T-helper 1 cell treated with Interleukin-12 subunit alpha and Interleukin-12 subunit beta and Interleukin-4 antibody, amounts not matched to agents 30 μg/mL and 1 μg/mL, for 36 hours (primary cell): ENCODE measurements around the gene LAX1.
"Not testable (repeated sequence)": the region's sequence is repeated elsewhere in the genome, so short reads cannot be mapped to it uniquely, and the experiment has no call there.

ENCODE experiments used
- H3K27ac Mint-ChIP-seq: one replicate; pipeline ENCODE4 v1.8.0; 2021; ENCODE audit warnings: mild to moderate bottlenecking, mixed read lengths
- H3K27me3 Mint-ChIP-seq: one replicate; pipeline ENCODE4 v1.8.0; 2021; ENCODE audit warnings: low read depth, mixed read lengths
- H3K36me3 Mint-ChIP-seq: one replicate; pipeline ENCODE4 v1.8.0; 2021; ENCODE audit warnings: low read depth, mixed read lengths
- H3K4me1 Mint-ChIP-seq: one replicate; pipeline ENCODE4 v1.8.0; 2021; ENCODE audit warnings: low read depth, mixed read lengths
- H3K4me3 Mint-ChIP-seq: one replicate; pipeline ENCODE4 v1.8.0; 2021; ENCODE audit warnings: mild to moderate bottlenecking, moderate library complexity, mixed read lengths
- H3K9me3 Mint-ChIP-seq: one replicate; pipeline ENCODE4 v1.8.0; 2021; ENCODE audit warnings: mixed read lengths

LAX1 gene

DNA sequence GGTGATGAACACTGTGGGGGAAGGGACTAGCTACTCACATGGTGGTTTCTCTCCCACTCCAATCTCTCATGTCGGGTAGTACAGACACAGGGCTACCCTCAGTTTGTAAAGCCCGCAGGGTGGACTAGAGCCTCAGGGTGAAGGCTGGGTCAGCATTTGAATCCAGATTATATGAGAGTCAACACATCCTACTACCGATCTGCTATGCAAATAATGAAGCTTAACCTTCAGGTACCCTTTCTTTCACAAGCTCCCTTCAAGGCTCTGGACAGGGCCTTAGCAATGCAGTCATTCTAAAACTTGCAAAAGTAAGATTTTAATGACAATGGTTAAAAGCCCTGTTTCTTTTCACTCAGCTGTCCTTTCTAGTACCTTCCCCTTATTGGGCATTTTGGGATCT, 25.0 kb downstream of the LAX1 start:
- no peaks in the 10 kb centered on the region for H3K36me3 Mint-ChIP-seq
- H3K4me1 Mint-ChIP-seq = peaks cover 4% of the 10 kb centered on the region
- H3K9me3 Mint-ChIP-seq = no peaks in the 10 kb centered on the region
- H3K27me3 Mint-ChIP-seq = peaks cover 6% of the 10 kb centered on the region
- H3K4me3 Mint-ChIP-seq = no peak overlapping the region
- H3K27ac Mint-ChIP-seq = no peak overlapping the region

- Mint-ChIP-seq H3K36me3 (peaks cover 6% of the 10 kb centered on the region), H3K9me3 (no peaks in the 10 kb centered on the region), H3K4me1 (peaks cover 9% of the 10 kb centered on the region), H3K27ac (no peak overlapping the region), H3K27me3 (no peaks in the 10 kb centered on the region), H3K4me3 (no peak overlapping the region)
Measured at GRCh38 chr1:203791498-203791897, 26.5 kb downstream of the LAX1 start.

DNA sequence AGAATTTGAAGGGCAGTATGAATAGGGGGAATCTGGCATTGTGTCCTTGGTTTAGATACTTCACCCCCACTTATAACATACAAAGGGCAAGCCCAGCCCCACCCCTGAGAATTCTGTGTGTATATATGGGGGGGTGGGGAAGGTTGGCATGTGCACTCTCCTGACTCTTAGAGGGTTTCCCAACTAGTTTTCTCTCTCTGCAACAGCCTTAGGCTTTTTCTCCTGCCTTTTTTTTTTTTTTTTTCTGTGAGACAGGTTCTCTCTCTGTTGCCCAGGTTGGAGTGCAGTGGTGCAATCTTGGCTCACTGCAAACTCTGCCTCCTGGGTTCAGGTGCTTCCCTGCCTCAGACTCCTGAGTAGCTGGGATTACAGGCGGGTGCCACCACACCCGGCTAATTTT, 27.5 kb downstream of the LAX1 start:
- Mint-ChIP-seq H3K9me3 (no peaks in the 10 kb centered on the region), H3K36me3 (peaks cover 13% of the 10 kb centered on the region), H3K27me3 (no peaks in the 10 kb centered on the region), H3K4me3 (no peak overlapping the region), H3K4me1 (peaks cover 17% of the 10 kb centered on the region), H3K27ac (no peak overlapping the region)

GRCh38 chr1:203793561-203793960, 28.6 kb downstream of the LAX1 start:
- H3K4me1 Mint-ChIP-seq = peaks cover 27% of the 10 kb centered on the region
- not testable (repeated sequence) for H3K27ac Mint-ChIP-seq, H3K27me3 Mint-ChIP-seq, H3K4me3 Mint-ChIP-seq, H3K9me3 Mint-ChIP-seq
- H3K36me3 Mint-ChIP-seq = peaks cover 24% of the 10 kb centered on the region

- peak overlapping the region; percentile 94 for H3K27ac Mint-ChIP-seq
- peaks cover 37% of the 10 kb centered on the region for H3K4me1 Mint-ChIP-seq
- peaks cover 36% of the 10 kb centered on the region for H3K36me3 Mint-ChIP-seq
- peak overlapping the region; percentile 95 for H3K4me3 Mint-ChIP-seq
- no peaks in the 10 kb centered on the region for H3K27me3 Mint-ChIP-seq
- no peaks in the 10 kb centered on the region for H3K9me3 Mint-ChIP-seq
Measured at GRCh38 chr1:203794764-203795440, 29.9 kb downstream of the LAX1 start.

GRCh38 chr1:203795441-203796235, 30.7 kb downstream of the LAX1 start, which contains the start of the genes ZBED6 and ZC3H11A:
ZBED6 (plus strand) TSS chr1:203795623; CDS start chr1:203797523, 1,900 bp downstream.
ZC3H11A (plus strand) TSS chr1:203795623; CDS start chr1:203817071, 21,448 bp downstream.
- Mint-ChIP-seq H3K36me3 (peaks cover 40% of the 10 kb centered on the region), H3K27me3 (no peaks in the 10 kb centered on the region), H3K9me3 (no peaks in the 10 kb centered on the region), H3K4me1 (peaks cover 40% of the 10 kb centered on the region), H3K27ac (peak within 1 kb of the TSS; percentile 94), H3K4me3 (peak within 1 kb of the TSS; percentile 95)

- H3K27ac Mint-ChIP-seq = peak overlapping the region; percentile 94
- H3K36me3 Mint-ChIP-seq = peaks cover 42% of the 10 kb centered on the region
- H3K4me3 Mint-ChIP-seq = peak overlapping the region; percentile 95
- H3K27me3 Mint-ChIP-seq = no peaks in the 10 kb centered on the region
- H3K4me1 Mint-ChIP-seq = peaks cover 40% of the 10 kb centered on the region
- no peaks in the 10 kb centered on the region for H3K9me3 Mint-ChIP-seq
Measured at GRCh38 chr1:203796236-203796605, 31.2 kb downstream of the LAX1 start.

- Mint-ChIP-seq H3K4me1 (peaks cover 43% of the 10 kb centered on the region), H3K4me3 (peak overlapping the region; percentile 95), H3K27me3 (no peaks in the 10 kb centered on the region), H3K27ac (no peak overlapping the region), H3K36me3 (peaks cover 44% of the 10 kb centered on the region), H3K9me3 (no peaks in the 10 kb centered on the region)
Measured at GRCh38 chr1:203797216-203797615, 32.2 kb downstream of the LAX1 start.

GRCh38 chr1:203797948-203798655, 33.1 kb downstream of the LAX1 start:
- no peak overlapping the region for H3K4me3 Mint-ChIP-seq
- H3K4me1 Mint-ChIP-seq = peaks cover 45% of the 10 kb centered on the region
- no peak overlapping the region for H3K27ac Mint-ChIP-seq
- peaks cover 49% of the 10 kb centered on the region for H3K36me3 Mint-ChIP-seq
- H3K27me3 Mint-ChIP-seq = no peaks in the 10 kb centered on the region
- no peaks in the 10 kb centered on the region for H3K9me3 Mint-ChIP-seq

DNA sequence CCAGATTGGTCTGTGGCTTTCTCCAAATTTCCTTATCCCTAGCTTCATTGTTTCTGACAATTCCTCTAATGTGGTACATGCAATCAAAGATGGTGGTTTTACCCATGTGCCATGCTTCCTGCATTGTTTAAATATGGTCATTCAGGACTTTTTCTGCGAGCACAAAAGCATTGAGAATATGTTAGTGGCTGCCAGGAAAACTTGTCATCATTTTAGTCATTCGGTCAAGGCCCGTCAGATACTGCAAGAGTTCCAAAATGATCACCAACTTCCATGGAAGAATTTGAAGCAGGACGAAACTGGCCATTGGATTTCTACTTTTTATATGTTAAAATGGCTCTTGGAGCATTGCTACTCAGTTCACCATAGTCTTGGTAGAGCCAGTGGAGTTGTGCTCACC, 34.2 kb downstream of the LAX1 start:
- Mint-ChIP-seq H3K4me1 (peaks cover 47% of the 10 kb centered on the region), H3K36me3 (peaks cover 53% of the 10 kb centered on the region), H3K27me3 (no peaks in the 10 kb centered on the region), H3K27ac (no peak overlapping the region), H3K9me3 (no peaks in the 10 kb centered on the region), H3K4me3 (no peak overlapping the region)

GRCh38 chr1:203799971-203800370, 35.0 kb downstream of the LAX1 start:
- Mint-ChIP-seq H3K36me3 (peaks cover 53% of the 10 kb centered on the region), H3K4me1 (peaks cover 47% of the 10 kb centered on the region), H3K27ac (no peak overlapping the region), H3K27me3 (no peaks in the 10 kb centered on the region), H3K9me3 (no peaks in the 10 kb centered on the region), H3K4me3 (no peak overlapping the region)

GRCh38 chr1:203805689-203806088, 40.7 kb downstream of the LAX1 start:
- peaks cover 32% of the 10 kb centered on the region for H3K36me3 Mint-ChIP-seq
- peaks cover 13% of the 10 kb centered on the region for H3K4me1 Mint-ChIP-seq
- H3K27ac Mint-ChIP-seq = no peak overlapping the region

GRCh38 chr1:203807196-203807595, 42.2 kb downstream of the LAX1 start:
- Mint-ChIP-seq H3K27ac (no peak overlapping the region), H3K36me3 (peaks cover 30% of the 10 kb centered on the region), H3K9me3 (no peaks in the 10 kb centered on the region), H3K4me3 (no peak overlapping the region), H3K4me1 (peaks cover 12% of the 10 kb centered on the region), H3K27me3 (no peaks in the 10 kb centered on the region)

More at GRCh38 chr1:203805689-203806088, 40.7 kb downstream of the LAX1 start:
- no peaks in the 10 kb centered on the region for H3K9me3 Mint-ChIP-seq
- no peak overlapping the region for H3K4me3 Mint-ChIP-seq
- H3K27me3 Mint-ChIP-seq = no peaks in the 10 kb centered on the region

DNA sequence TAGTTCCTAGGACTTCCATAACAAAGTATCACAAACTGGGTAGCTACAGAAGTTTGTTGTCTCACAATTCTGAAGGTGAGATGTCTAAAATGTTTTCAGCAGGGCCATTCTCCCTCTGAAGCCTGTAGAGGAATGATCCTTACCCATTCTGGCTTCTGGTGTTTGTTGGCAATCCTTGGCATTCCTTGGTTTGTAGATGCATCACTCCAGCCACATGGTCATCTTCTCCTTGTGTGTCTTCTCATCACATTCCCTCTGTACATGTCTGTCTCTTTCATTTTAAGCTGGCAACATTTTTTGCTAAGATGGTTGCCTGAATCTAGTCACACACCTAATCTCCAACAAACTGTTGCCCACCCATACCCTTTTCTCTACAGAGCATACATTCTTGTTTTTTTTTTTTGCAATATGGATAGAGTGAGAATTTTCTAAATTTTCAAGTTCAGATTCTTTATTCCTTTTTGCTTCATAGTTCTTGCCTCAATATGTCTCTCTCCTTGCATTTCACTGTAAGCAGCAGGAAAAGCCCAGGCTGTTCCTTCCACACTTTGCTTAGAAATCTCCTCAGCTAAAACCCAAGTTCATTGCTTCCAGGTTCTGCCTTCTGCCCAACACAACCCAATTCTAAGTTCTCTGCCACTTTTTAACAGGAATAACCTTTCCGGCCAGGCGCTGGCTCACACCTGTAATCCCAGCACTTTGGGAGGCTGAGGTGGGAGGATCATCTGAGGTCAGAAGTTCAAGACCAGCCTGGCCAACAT, 48.8 kb downstream of the LAX1 start:
- H3K36me3 Mint-ChIP-seq = peaks cover 29% of the 10 kb centered on the region
- no peak overlapping the region for H3K4me3 Mint-ChIP-seq
- H3K27ac Mint-ChIP-seq = no peak overlapping the region
- H3K4me1 Mint-ChIP-seq = peaks cover 8% of the 10 kb centered on the region
- no peaks in the 10 kb centered on the region for H3K9me3 Mint-ChIP-seq
- H3K27me3 Mint-ChIP-seq = no peaks in the 10 kb centered on the region
